ENCODE data around the gene QSOX2. TPM values are rescaled to one million over a fixed set of nuclear protein-coding genes. Genes with fewer than 3 reads are reported as not detected.

Gene QSOX2
- total RNA-seq, 4 donors from 2014 or later, result 10.2 to 15.8 (median 12.1) TPM

GRCh38 chr9:136211006-136211405 is 34.6 kb downstream of the QSOX2 start:
- 84% methylated on average over 6 of the region's 15 CpGs for WGBS
- H3K36me3 ChIP-seq, result peaks cover 65% of the 10 kb centered on the region
- H3K9me3 ChIP-seq, result no peaks in the 10 kb centered on the region
- TF ChIP-seq CTCF (IDR thresholded peaks at IDR 0.05), result no peak
- no peak for TF ChIP-seq POLR2AphosphoS5 (IDR thresholded peaks at IDR 0.05)
- TF ChIP-seq POLR2A (IDR thresholded peaks at IDR 0.05), result no peak
- no peak for TF ChIP-seq EP300 (IDR thresholded peaks at IDR 0.05)
- H3K4me3 ChIP-seq, result no peak overlapping the region
- no peaks in the 10 kb centered on the region for H3K4me1 ChIP-seq
- H3K27me3 ChIP-seq, result peaks cover under 1% of the 10 kb centered on the region
- DNase-seq (ENCODE audit: low spot score in 2 of 2), result no peak
- no peak overlapping the region for H3K27ac ChIP-seq

GRCh38 chr9:136210276-136210675 is 35.3 kb downstream of the QSOX2 start:
- peaks cover 59% of the 10 kb centered on the region for H3K36me3 ChIP-seq
- WGBS, result 96% methylated on average over 14 of the region's 16 CpGs

GRCh38 chr9:136209786-136210185 is 35.8 kb downstream of the QSOX2 start:
- peaks cover 55% of the 10 kb centered on the region for H3K36me3 ChIP-seq
- H3K4me1 ChIP-seq, result no peaks in the 10 kb centered on the region
- WGBS, result 88% methylated on average over 17 of the region's 17 CpGs
- TF ChIP-seq POLR2AphosphoS5 (IDR thresholded peaks at IDR 0.05) (no peak), CTCF (IDR thresholded peaks at IDR 0.05) (no peak), EP300 (IDR thresholded peaks at IDR 0.05) (no peak), POLR2A (IDR thresholded peaks at IDR 0.05) (no peak)
- no peak for DNase-seq (ENCODE audit: low spot score in 2 of 2)
- no peaks in the 10 kb centered on the region for H3K9me3 ChIP-seq
- peaks cover 13% of the 10 kb centered on the region for H3K27me3 ChIP-seq
- H3K4me3 ChIP-seq, result no peak overlapping the region
- no peak overlapping the region for H3K27ac ChIP-seq

More at GRCh38 chr9:136210276-136210675, 35.3 kb downstream of the QSOX2 start:
- Histone ChIP-seq H3K9me3 (no peaks in the 10 kb centered on the region), H3K4me1 (no peaks in the 10 kb centered on the region), H3K27ac (no peak overlapping the region), H3K27me3 (peaks cover 8% of the 10 kb centered on the region), H3K4me3 (no peak overlapping the region)
- no peak for DNase-seq (ENCODE audit: low spot score in 2 of 2)
- TF ChIP-seq EP300 (IDR thresholded peaks at IDR 0.05), result no peak
- TF ChIP-seq POLR2A (IDR thresholded peaks at IDR 0.05), result no peak
- no peak for TF ChIP-seq CTCF (IDR thresholded peaks at IDR 0.05)
- no peak for TF ChIP-seq POLR2AphosphoS5 (IDR thresholded peaks at IDR 0.05)

GRCh38 chr9:136209232-136209631 is 36.4 kb downstream of the QSOX2 start:
- H3K9me3 ChIP-seq, result no peaks in the 10 kb centered on the region
- no peak for DNase-seq (ENCODE audit: low spot score in 2 of 2)
- TF ChIP-seq CTCF (IDR thresholded peaks at IDR 0.05), result no peak
- no peak for TF ChIP-seq POLR2AphosphoS5 (IDR thresholded peaks at IDR 0.05)
- TF ChIP-seq POLR2A (IDR thresholded peaks at IDR 0.05), result no peak
- TF ChIP-seq EP300 (IDR thresholded peaks at IDR 0.05), result no peak
- 92% methylated on average over 14 of the region's 17 CpGs for WGBS
- H3K4me3 ChIP-seq, result no peak overlapping the region
- H3K27ac ChIP-seq, result no peak overlapping the region
- peaks cover 50% of the 10 kb centered on the region for H3K36me3 ChIP-seq
- peaks cover 18% of the 10 kb centered on the region for H3K27me3 ChIP-seq
- no peaks in the 10 kb centered on the region for H3K4me1 ChIP-seq

- Histone ChIP-seq H3K27ac (no peak overlapping the region), H3K9me3 (no peaks in the 10 kb centered on the region), H3K27me3 (peaks cover 24% of the 10 kb centered on the region), H3K36me3 (peaks cover 45% of the 10 kb centered on the region), H3K4me1 (no peaks in the 10 kb centered on the region), H3K4me3 (no peak overlapping the region)
- WGBS, result 88% methylated on average over 3 of the region's 17 CpGs
- no peak for DNase-seq (ENCODE audit: low spot score in 2 of 2)
- TF ChIP-seq CTCF (IDR thresholded peaks at IDR 0.05), result no peak
- no peak for TF ChIP-seq POLR2A (IDR thresholded peaks at IDR 0.05)
- TF ChIP-seq POLR2AphosphoS5 (IDR thresholded peaks at IDR 0.05), result no peak
- no peak for TF ChIP-seq EP300 (IDR thresholded peaks at IDR 0.05)
Observed at GRCh38 chr9:136208675-136209074, 36.9 kb downstream of the QSOX2 start.

Data from suprapubic skin (tissue), 4 donors.